GM12878 (cell line): ENCODE data around the gene PRR14L. TPM values are rescaled to one million over a fixed set of nuclear protein-coding genes. Genes with fewer than 3 reads are reported as not detected.

Experiments
- ASH2L ChIP-seq: fragments of 300-600, 200-600 bp; sonication (generic); IDR thresholded peaks from 2 replicates; pipeline ENCODE4 v1.6.1; 2017; ENCODE audit warnings: low read depth, mild to moderate bottlenecking, borderline replicate concordance
- BMI1 ChIP-seq: fragments of 450-650 bp; IDR thresholded peaks from 2 replicates; pipeline ENCODE4 v1.6.1; 2016; ENCODE audit warnings: mild to moderate bottlenecking, moderate library complexity, borderline replicate concordance
- CBX3 ChIP-seq: fragments of 200-600 bp; sonication (generic); IDR thresholded peaks from 2 replicates; pipeline ENCODE4 v1.6.1; 2016; ENCODE audit warnings: low read depth, borderline replicate concordance
- EED ChIP-seq: sonication (generic); IDR thresholded peaks from 2 replicates; pipeline ENCODE4 v1.6.1; 2016; ENCODE audit warnings: antibody characterized with exemption, low read depth
- EGR1 ChIP-seq, 2 experiments: IDR thresholded peaks; 1 replicate in 1 of 2; 2 replicates in 1 of 2; pipeline ENCODE4 v1.6.1; 2011 to 2012; ENCODE audit warnings: low read depth in 2 of 2, low read length in 2 of 2, borderline replicate concordance in 1 of 2, mild to moderate bottlenecking in 1 of 2, moderate library complexity in 1 of 2
- EZH2 ChIP-seq: IDR thresholded peaks from 2 replicates; pipeline ENCODE4 v1.6.1; 2012; ENCODE audit warnings: low read depth, mild to moderate bottlenecking, control low read depth, inconsistent platforms, low read length, borderline replicate concordance; ENCODE audit not compliant: control insufficient read depth
- FOXK2 ChIP-seq: fragments of 450-650 bp; IDR thresholded peaks from 2 replicates; pipeline ENCODE4 v1.6.1; 2017; ENCODE audit warnings: mild to moderate bottlenecking, moderate library complexity
- HDAC2 ChIP-seq: fragments of 200-600 bp; sonication (generic); IDR thresholded peaks from 2 replicates; pipeline ENCODE4 v1.6.1; 2017
- HDAC6 ChIP-seq: fragments of 200-600 bp; sonication (generic); IDR thresholded peaks from one replicate; pipeline ENCODE4 v1.8.0; 2017; ENCODE audit warnings: antibody characterized with exemption; ENCODE audit not compliant: unreplicated experiment
- IKZF2 ChIP-seq, 2 experiments: fragments of 450-650 bp; IDR thresholded peaks; 2 replicates each; pipeline ENCODE4 v1.6.1; 2017; ENCODE audit warnings: mild to moderate bottlenecking in 2 of 2, moderate library complexity in 2 of 2
- LARP7 ChIP-seq: fragments of 450-650 bp; IDR thresholded peaks from 2 replicates; pipeline ENCODE4 v1.6.1; 2017; ENCODE audit warnings: mild to moderate bottlenecking
- MEF2A ChIP-seq: IDR thresholded peaks from 2 replicates; pipeline ENCODE4 v1.6.1; 2011; ENCODE audit warnings: low read depth, mild to moderate bottlenecking, low read length, moderate library complexity; ENCODE audit not compliant: insufficient read depth
- NFIC ChIP-seq: IDR thresholded peaks from 2 replicates; pipeline ENCODE4 v1.6.1; 2012; ENCODE audit warnings: low read depth, mild to moderate bottlenecking, inconsistent platforms, low read length, moderate library complexity
- NR2C2 ChIP-seq: IDR thresholded peaks from 2 replicates; pipeline ENCODE4 v1.6.1; 2011; ENCODE audit warnings: borderline replicate concordance, low read depth; ENCODE audit not compliant: control insufficient read depth, insufficient read length
- POLR2A ChIP-seq: IDR thresholded peaks from 2 replicates; pipeline ENCODE4 v1.6.1; 2011; ENCODE audit warnings: low read depth, mild to moderate bottlenecking, low read length
- SREBF1 ChIP-seq: IDR thresholded peaks from 2 replicates; pipeline ENCODE4 v1.6.1; 2012; ENCODE audit warnings: mild to moderate bottlenecking, low read length
- STAT3 ChIP-seq: IDR thresholded peaks from 2 replicates; pipeline ENCODE4 v1.6.1; 2011; ENCODE audit warnings: low read depth, low read length, improper control_type of control experiment
- TAF1 ChIP-seq: IDR thresholded peaks from 2 replicates; pipeline ENCODE4 v1.6.1; 2011; ENCODE audit warnings: mild to moderate bottlenecking, low read depth, low read length, borderline replicate concordance
- WRNIP1 ChIP-seq: IDR thresholded peaks from 2 replicates; pipeline ENCODE4 v1.6.1; 2011; ENCODE audit warnings: low read depth, low read length, improper control_type of control experiment, borderline replicate concordance
- ZNF207 ChIP-seq: fragments of 450-650 bp; IDR thresholded peaks from 2 replicates; pipeline ENCODE4 v1.6.1; 2014; ENCODE audit warnings: antibody characterized with exemption, mild to moderate bottlenecking, borderline replicate concordance
- ZNF24 ChIP-seq: fragments of 450-650 bp; IDR thresholded peaks from 2 replicates; pipeline ENCODE4 v1.6.1; 2017; ENCODE audit warnings: antibody characterized with exemption, mild to moderate bottlenecking
- polyA plus RNA-seq, 11 experiments: library from polyadenylated mRNA; depleted of rRNA in 4 of 11; unstranded in 6 of 11; stranded (reverse) in 5 of 11; fragments of >200 nt; fragmentation: Nextera tagmentation in 4 of 11; fragmentation: Illumina TruSeq in 1 of 11; extraction: Ambion mirVana in 4 of 11; extraction: Trizol in 1 of 11; gene quantifications; 1 replicate in 1 of 11; 2 replicates in 10 of 11; pipeline versions ENCODE4 v1.2.1 to v1.2.3, GENCODE V29; 2011 to 2016; ENCODE audit warnings: inconsistent platforms in 2 of 11, missing spikeins in 2 of 11, low read depth in 1 of 11
- total RNA-seq, 4 experiments: library from RNA; depleted of rRNA in 3 of 4; stranded (reverse); fragments of >200 nt in 3 of 4; fragmentation: Illumina TruSeq in 1 of 4; extraction: Trizol in 1 of 4; gene quantifications; 2 replicates each; pipeline versions ENCODE4 v1.2.1 to v1.2.3, GENCODE V29; 2013 to 2021
- TF ChIP-seq, protein P1 (sequence below): fragments of 450-650 bp; IDR thresholded peaks from 2 replicates; pipeline ENCODE4 v1.6.1; 2017; ENCODE audit warnings: antibody characterized with exemption, mild to moderate bottlenecking, moderate library complexity
- TF ChIP-seq, protein P2 (sequence below): IDR thresholded peaks from 2 replicates; pipeline ENCODE4 v1.6.1; 2012; ENCODE audit warnings: low read length, inconsistent platforms
- TF ChIP-seq, protein P3 (sequence below): fragments of 450-650 bp; IDR thresholded peaks from 2 replicates; pipeline ENCODE4 v1.6.1; 2017; ENCODE audit warnings: low read depth, mild to moderate bottlenecking, moderate library complexity
- TF ChIP-seq, protein P4 (sequence below): IDR thresholded peaks from 2 replicates; pipeline ENCODE4 v1.6.1; 2011; ENCODE audit warnings: low read depth, mild to moderate bottlenecking, low read length, moderate library complexity, borderline replicate concordance; ENCODE audit errors: extremely low read depth

Gene PRR14L
- total and polyA plus RNA-seq, 10 of the 15 experiments (the other 5 are each of a cell fraction or from before 2014, with no cell fraction given): 4.2 to 49.0 (median 21.4) TPM

DNA sequence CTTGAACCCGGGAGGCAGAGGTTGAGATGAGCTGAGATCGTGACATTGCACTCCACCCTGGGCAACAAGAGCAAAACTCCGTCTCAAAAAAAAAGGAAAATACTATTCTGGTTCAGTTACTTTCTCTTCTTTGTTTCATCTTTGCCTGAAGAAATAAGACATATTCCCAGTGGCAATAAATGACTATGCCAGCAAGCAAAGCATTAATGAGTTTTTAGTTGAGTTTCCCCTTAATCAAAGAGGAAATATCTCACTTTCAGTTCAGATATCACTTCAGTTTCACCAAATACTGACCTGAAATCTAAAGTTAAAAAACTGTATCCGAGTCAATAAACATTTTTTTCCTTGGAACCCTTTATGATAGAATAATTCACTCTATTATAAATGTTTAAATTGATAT lies 98.3 kb downstream of the PRR14L start (continued):
- no peak for TF ChIP-seq BMI1
- no peak for TF ChIP-seq ZNF207
- no peak for TF ChIP-seq POLR2A
- no peak for TF ChIP-seq TAF1
- no peak for TF ChIP-seq FOXK2
- no peak for TF ChIP-seq HDAC2
- TF ChIP-seq, protein P1, sequence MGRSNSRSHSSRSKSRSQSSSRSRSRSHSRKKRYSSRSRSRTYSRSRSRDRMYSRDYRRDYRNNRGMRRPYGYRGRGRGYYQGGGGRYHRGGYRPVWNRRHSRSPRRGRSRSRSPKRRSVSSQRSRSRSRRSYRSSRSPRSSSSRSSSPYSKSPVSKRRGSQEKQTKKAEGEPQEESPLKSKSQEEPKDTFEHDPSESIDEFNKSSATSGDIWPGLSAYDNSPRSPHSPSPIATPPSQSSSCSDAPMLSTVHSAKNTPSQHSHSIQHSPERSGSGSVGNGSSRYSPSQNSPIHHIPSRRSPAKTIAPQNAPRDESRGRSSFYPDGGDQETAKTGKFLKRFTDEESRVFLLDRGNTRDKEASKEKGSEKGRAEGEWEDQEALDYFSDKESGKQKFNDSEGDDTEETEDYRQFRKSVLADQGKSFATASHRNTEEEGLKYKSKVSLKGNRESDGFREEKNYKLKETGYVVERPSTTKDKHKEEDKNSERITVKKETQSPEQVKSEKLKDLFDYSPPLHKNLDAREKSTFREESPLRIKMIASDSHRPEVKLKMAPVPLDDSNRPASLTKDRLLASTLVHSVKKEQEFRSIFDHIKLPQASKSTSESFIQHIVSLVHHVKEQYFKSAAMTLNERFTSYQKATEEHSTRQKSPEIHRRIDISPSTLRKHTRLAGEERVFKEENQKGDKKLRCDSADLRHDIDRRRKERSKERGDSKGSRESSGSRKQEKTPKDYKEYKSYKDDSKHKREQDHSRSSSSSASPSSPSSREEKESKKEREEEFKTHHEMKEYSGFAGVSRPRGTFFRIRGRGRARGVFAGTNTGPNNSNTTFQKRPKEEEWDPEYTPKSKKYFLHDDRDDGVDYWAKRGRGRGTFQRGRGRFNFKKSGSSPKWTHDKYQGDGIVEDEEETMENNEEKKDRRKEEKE: no peak
- TF ChIP-seq, protein P2, sequence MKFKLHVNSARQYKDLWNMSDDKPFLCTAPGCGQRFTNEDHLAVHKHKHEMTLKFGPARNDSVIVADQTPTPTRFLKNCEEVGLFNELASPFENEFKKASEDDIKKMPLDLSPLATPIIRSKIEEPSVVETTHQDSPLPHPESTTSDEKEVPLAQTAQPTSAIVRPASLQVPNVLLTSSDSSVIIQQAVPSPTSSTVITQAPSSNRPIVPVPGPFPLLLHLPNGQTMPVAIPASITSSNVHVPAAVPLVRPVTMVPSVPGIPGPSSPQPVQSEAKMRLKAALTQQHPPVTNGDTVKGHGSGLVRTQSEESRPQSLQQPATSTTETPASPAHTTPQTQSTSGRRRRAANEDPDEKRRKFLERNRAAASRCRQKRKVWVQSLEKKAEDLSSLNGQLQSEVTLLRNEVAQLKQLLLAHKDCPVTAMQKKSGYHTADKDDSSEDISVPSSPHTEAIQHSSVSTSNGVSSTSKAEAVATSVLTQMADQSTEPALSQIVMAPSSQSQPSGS: no peak
- peak; percentile 78 for TF ChIP-seq NFIC
- no peak for TF ChIP-seq STAT3
- TF ChIP-seq, protein P3, sequence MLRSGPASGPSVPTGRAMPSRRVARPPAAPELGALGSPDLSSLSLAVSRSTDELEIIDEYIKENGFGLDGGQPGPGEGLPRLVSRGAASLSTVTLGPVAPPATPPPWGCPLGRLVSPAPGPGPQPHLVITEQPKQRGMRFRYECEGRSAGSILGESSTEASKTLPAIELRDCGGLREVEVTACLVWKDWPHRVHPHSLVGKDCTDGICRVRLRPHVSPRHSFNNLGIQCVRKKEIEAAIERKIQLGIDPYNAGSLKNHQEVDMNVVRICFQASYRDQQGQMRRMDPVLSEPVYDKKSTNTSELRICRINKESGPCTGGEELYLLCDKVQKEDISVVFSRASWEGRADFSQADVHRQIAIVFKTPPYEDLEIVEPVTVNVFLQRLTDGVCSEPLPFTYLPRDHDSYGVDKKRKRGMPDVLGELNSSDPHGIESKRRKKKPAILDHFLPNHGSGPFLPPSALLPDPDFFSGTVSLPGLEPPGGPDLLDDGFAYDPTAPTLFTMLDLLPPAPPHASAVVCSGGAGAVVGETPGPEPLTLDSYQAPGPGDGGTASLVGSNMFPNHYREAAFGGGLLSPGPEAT: peak; percentile 61
- 0 out of 2 replicates have a peak, but pooled peaks have one; percentile 11 for TF ChIP-seq MEF2A
- peak; percentile 80 to 87 for TF ChIP-seq IKZF2 (IDR thresholded peaks at IDR 0.05)
- TF ChIP-seq EGR1 (IDR thresholded peaks at IDR 0.05; ENCODE audit: borderline replicate concordance in 1 of 2, low read depth in 2 of 2, low read length in 2 of 2): no peak
- no peak for TF ChIP-seq HDAC6
- TF ChIP-seq EED: 0 out of 2 replicates have a peak, but pooled peaks have one; percentile 32
- TF ChIP-seq, protein P4, sequence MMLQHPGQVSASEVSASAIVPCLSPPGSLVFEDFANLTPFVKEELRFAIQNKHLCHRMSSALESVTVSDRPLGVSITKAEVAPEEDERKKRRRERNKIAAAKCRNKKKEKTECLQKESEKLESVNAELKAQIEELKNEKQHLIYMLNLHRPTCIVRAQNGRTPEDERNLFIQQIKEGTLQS: no peak
- no peak for TF ChIP-seq ASH2L
- TF ChIP-seq LARP7: no peak
- no peak for TF ChIP-seq EZH2
- TF ChIP-seq CBX3: no peak
- TF ChIP-seq NR2C2: no peak
- TF ChIP-seq ZNF24: peak; percentile 38; the same call in 1 of the 2 replicates
- TF ChIP-seq SREBF1: no peak
- TF ChIP-seq WRNIP1: no peak
